Measurements from ENCODE around the gene PBX1.

The PBX1 gene

GRCh38 chr1:164891615-164892014, 332.6 kb downstream of the PBX1 start:
- Histone ChIP-seq H3K27ac (ENCODE audit: low read depth, low read length) (no peak overlapping the region), H3K4me1 (ENCODE audit: insufficient read depth, low read length) (no peaks in the 10 kb centered on the region), H3K9me3 (ENCODE audit: low read length) (no peaks in the 10 kb centered on the region), H3K27me3 (ENCODE audit: control insufficient read depth in 1 of 2, insufficient read depth in 2 of 2, low read length in 2 of 2) (no peaks in the 10 kb centered on the region), H3K9ac (ENCODE audit: low read length) (no peak overlapping the region), H3K4me3 (ENCODE audit: low read depth in 1 of 2, low read length in 2 of 2) (no peak overlapping the region), H3K36me3 (ENCODE audit: insufficient read depth, low read length) (no peaks in the 10 kb centered on the region)

- Histone ChIP-seq H3K36me3 (ENCODE audit: insufficient read depth, low read length) (no peaks in the 10 kb centered on the region), H3K9ac (ENCODE audit: low read length) (no peak overlapping the region), H3K4me1 (ENCODE audit: insufficient read depth, low read length) (no peaks in the 10 kb centered on the region), H3K27ac (ENCODE audit: low read depth, low read length) (no peak overlapping the region), H3K27me3 (ENCODE audit: control insufficient read depth in 1 of 2, insufficient read depth in 2 of 2, low read length in 2 of 2) (no peaks in the 10 kb centered on the region), H3K9me3 (ENCODE audit: low read length) (no peaks in the 10 kb centered on the region), H3K4me3 (ENCODE audit: low read depth in 1 of 2, low read length in 2 of 2) (no peak overlapping the region)
These were observed 336.3 kb downstream of the PBX1 start for GRCh38 chr1:164895026-164895912.

- Histone ChIP-seq H3K27me3 (ENCODE audit: control insufficient read depth in 1 of 2, insufficient read depth in 2 of 2, low read length in 2 of 2) (no peaks in the 10 kb centered on the region), H3K4me1 (ENCODE audit: insufficient read depth, low read length) (no peaks in the 10 kb centered on the region), H3K4me3 (ENCODE audit: low read depth in 1 of 2, low read length in 2 of 2) (no peak overlapping the region), H3K9ac (ENCODE audit: low read length) (no peak overlapping the region), H3K36me3 (ENCODE audit: insufficient read depth, low read length) (no peaks in the 10 kb centered on the region), H3K9me3 (ENCODE audit: low read length) (no peaks in the 10 kb centered on the region), H3K27ac (ENCODE audit: low read depth, low read length) (no peak overlapping the region)
These were observed 342.0 kb downstream of the PBX1 start for GRCh38 chr1:164901031-164901430.
